HepG2 (cell line): ENCODE data around the gene DSN1. TPM values are rescaled to one million over a fixed set of nuclear protein-coding genes. Genes with fewer than 3 reads are reported as not detected.

ENCODE experiments used
- AGO2 ChIP-seq: fragments of 200-400 bp; formaldehyde crosslinking; optimal IDR thresholded peaks from 2 replicates; pipeline ENCODE3; 2017; ENCODE audit warnings: mild to moderate bottlenecking, low read depth, low read length, moderate library complexity
- CENPT ChIP-seq: sonication (generic); formaldehyde crosslinking; IDR thresholded peaks from 2 replicates; pipeline ENCODE4 v1.8.0; 2022; ENCODE audit warnings: low read depth, mild to moderate bottlenecking, moderate library complexity, missing genetic modification reagents
- FOSL1 ChIP-seq: sonication (generic); formaldehyde crosslinking; IDR thresholded peaks from 2 replicates; pipeline ENCODE4 v1.9.0; 2021; ENCODE audit warnings: missing genetic modification reagents, borderline replicate concordance
- GFI1 ChIP-seq: sonication (generic); formaldehyde crosslinking; IDR thresholded peaks from 2 replicates; pipeline ENCODE4 v1.5.0; 2020; ENCODE audit warnings: missing genetic modification reagents, mild to moderate bottlenecking, borderline replicate concordance
- HNF4A ChIP-seq: sonication (generic); formaldehyde crosslinking; IDR thresholded peaks from 2 replicates; pipeline ENCODE4 v1.4.0; 2020; ENCODE audit warnings: missing genetic modification reagents
- KMT2A ChIP-seq: sonication (generic); formaldehyde crosslinking; IDR thresholded peaks from 2 replicates; pipeline ENCODE4 v1.4.0; 2020; ENCODE audit warnings: missing genetic modification reagents
- NRL ChIP-seq: sonication (generic); formaldehyde crosslinking; IDR thresholded peaks from 2 replicates; pipeline ENCODE4 v1.5.0; 2020; ENCODE audit warnings: missing genetic modification reagents, mild to moderate bottlenecking, moderate library complexity, borderline replicate concordance
- SP1 ChIP-seq, 2 experiments: fragments of 450-650 bp in 1 of 2; sonication (generic) in 1 of 2; formaldehyde crosslinking in 1 of 2; IDR thresholded peaks; 2 replicates each; pipeline versions ENCODE4 v1.4.0 to v1.6.1; 2016 to 2020; ENCODE audit warnings: missing genetic modification reagents in 1 of 2
- ZBTB43 ChIP-seq: sonication (generic); formaldehyde crosslinking; conservative IDR thresholded peaks from 2 replicates; pipeline ENCODE4 v1.4.0; 2020; ENCODE audit warnings: missing genetic modification reagents
- ZFP82 ChIP-seq: sonication (generic); formaldehyde crosslinking; IDR thresholded peaks from 2 replicates; pipeline ENCODE4 v1.5.1; 2020; ENCODE audit warnings: mild to moderate bottlenecking, missing genetic modification reagents, borderline replicate concordance
- ZNF10 ChIP-seq: sonication (generic); formaldehyde crosslinking; IDR thresholded peaks from 2 replicates; pipeline ENCODE4 v1.4.0; 2020; ENCODE audit warnings: mild to moderate bottlenecking, low read depth, missing genetic modification reagents, borderline replicate concordance
- ZNF20 ChIP-seq: sonication (generic); formaldehyde crosslinking; IDR thresholded peaks from 2 replicates; pipeline ENCODE4 v1.4.0; 2020; ENCODE audit warnings: mild to moderate bottlenecking, moderate library complexity, missing genetic modification reagents
- ZNF3 ChIP-seq: IDR thresholded peaks from 2 replicates; pipeline ENCODE4 v1.7.0; 2017; ENCODE audit warnings: inconsistent platforms
- ZNF34 ChIP-seq: sonication (generic); formaldehyde crosslinking; IDR thresholded peaks from 2 replicates; pipeline ENCODE4 v1.4.0; 2020; ENCODE audit warnings: mild to moderate bottlenecking, missing genetic modification reagents, borderline replicate concordance
- ZNF781 ChIP-seq: sonication (generic); formaldehyde crosslinking; IDR thresholded peaks from 2 replicates; pipeline ENCODE4 v1.5.1; 2020; ENCODE audit warnings: borderline replicate concordance, mild to moderate bottlenecking, missing genetic modification reagents; ENCODE audit errors: not compliant biosample characterization
- ZNF816 ChIP-seq: sonication (generic); formaldehyde crosslinking; IDR thresholded peaks from 2 replicates; pipeline ENCODE4 v1.8.0; 2022; ENCODE audit warnings: missing genetic modification reagents, mild to moderate bottlenecking, borderline replicate concordance
- ZSCAN5A ChIP-seq: sonication (generic); formaldehyde crosslinking; IDR thresholded peaks from 2 replicates; pipeline ENCODE4 v1.8.0; 2022; ENCODE audit warnings: mild to moderate bottlenecking, missing genetic modification reagents, borderline replicate concordance
- polyA plus RNA-seq, 8 experiments: library from polyadenylated mRNA; depleted of rRNA in 3 of 8; stranded (reverse) in 7 of 8; unstranded in 1 of 8; fragments of >200 nt; fragmentation: Illumina TruSeq in 4 of 8; extraction: Trizol in 4 of 8; gene quantifications; 2 replicates each; pipeline versions ENCODE4 v1.2.1 to v1.2.3, GENCODE V29; 2011 to 2016; ENCODE audit warnings: low read depth in 4 of 8, missing spikeins in 1 of 8, mixed read lengths in 1 of 8; ENCODE audit not compliant: insufficient read depth in 1 of 8
- total RNA-seq, 5 experiments: library from RNA; depleted of rRNA; stranded (reverse); fragments of >200 nt; fragmentation: Illumina TruSeq; extraction: Trizol; gene quantifications; 2 replicates each; pipeline ENCODE4 v1.2.3, GENCODE V29; 2016; ENCODE audit warnings: low read depth in 1 of 5
- TF ChIP-seq, protein P1 (sequence below): sonication (generic); formaldehyde crosslinking; IDR thresholded peaks from 2 replicates; pipeline ENCODE4 v1.5.0; 2020; ENCODE audit warnings: missing genetic modification reagents
- TF ChIP-seq, protein P2 (sequence below): sonication (generic); formaldehyde crosslinking; conservative IDR thresholded peaks from 2 replicates; pipeline ENCODE4 v1.4.0; 2020; ENCODE audit warnings: missing genetic modification reagents
- TF ChIP-seq, protein P3 (sequence below): sonication (generic); formaldehyde crosslinking; IDR thresholded peaks from 2 replicates; pipeline ENCODE4 v1.8.1; 2023; ENCODE audit warnings: mild to moderate bottlenecking, missing genetic modification reagents

Gene DSN1
- total and polyA plus RNA-seq, 2 of the 13 experiments (the other 11 are each of a cell fraction or from before 2014, with no cell fraction given) = 18.7 to 53.7 TPM

DNA sequence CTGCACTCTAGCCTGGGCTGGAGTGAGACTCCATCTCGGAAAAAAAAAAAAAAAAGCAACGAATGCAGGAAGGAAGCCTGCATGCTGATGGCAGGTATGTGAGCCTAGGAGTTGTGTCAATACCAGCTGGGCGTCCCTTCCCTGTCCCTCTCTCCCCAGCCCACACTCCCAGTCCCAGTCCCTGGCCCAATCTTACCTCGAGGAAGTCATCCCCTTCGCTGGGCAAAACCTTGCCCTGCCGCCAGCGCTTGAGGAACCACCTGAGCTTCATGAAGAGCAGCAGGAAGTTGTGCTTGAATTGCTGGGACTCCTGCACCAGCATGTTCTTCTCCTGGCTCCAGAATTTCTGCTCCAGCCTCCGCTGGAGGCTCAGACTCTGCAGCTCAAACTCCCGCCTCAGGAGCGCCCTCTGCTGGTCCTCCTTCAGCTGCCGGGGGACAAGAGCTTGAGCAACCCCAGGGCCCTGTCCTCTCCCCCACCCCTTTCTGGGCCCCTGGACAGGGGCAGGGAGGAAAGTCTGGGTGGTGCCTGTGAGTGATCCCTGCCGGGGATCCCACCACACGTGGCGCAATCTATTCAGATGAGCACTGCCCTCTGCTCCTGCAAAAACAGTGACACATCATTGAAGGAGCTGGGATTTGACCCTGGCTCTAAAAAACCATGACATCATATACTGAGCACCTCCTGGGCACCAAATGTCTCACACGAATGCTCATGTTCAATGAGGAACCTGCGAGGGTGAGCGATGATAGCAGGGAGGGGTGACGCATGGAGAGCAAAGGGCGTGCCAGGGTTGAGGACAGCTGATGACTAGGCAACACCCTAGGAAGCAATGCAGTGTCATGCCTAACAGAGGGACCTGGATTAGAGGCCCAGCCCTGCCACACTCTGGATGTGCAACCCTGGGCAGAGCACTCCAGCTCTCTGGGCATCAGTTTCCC is 35.0 kb upstream of the DSN1 start (continued):
- TF ChIP-seq AGO2 (no peak), GFI1 (CRISPR knock-in tag) (no peak), SP1 (IDR thresholded peaks at IDR 0.05) (no peak), SP1 (CRISPR knock-in tag; IDR thresholded peaks at IDR 0.05) (no peak), ZNF816 (CRISPR knock-in tag) (no peak), NRL (CRISPR knock-in tag) (0 out of 2 replicates have a peak, but pooled peaks have one; percentile 32), ZNF20 (no peak), CENPT (CRISPR knock-in tag) (no peak), ZBTB43 (CRISPR knock-in tag) (no peak), HNF4A (CRISPR knock-in tag) (peak; percentile 38; the same call in 1 of the 2 replicates), ZFP82 (CRISPR knock-in tag) (no peak), KMT2A (CRISPR knock-in tag) (no peak), ZNF10 (no peak), ZNF781 (CRISPR knock-in tag) (peak; percentile 29), ZSCAN5A (CRISPR knock-in tag) (no peak), ZNF34 (CRISPR knock-in tag) (no peak), FOSL1 (CRISPR knock-in tag) (no peak), ZNF3 (CRISPR knock-in tag) (peak; percentile 61)
- TF ChIP-seq, protein P1, sequence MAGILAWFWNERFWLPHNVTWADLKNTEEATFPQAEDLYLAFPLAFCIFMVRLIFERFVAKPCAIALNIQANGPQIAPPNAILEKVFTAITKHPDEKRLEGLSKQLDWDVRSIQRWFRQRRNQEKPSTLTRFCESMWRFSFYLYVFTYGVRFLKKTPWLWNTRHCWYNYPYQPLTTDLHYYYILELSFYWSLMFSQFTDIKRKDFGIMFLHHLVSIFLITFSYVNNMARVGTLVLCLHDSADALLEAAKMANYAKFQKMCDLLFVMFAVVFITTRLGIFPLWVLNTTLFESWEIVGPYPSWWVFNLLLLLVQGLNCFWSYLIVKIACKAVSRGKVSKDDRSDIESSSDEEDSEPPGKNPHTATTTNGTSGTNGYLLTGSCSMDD (CRISPR knock-in tag) = no peak
- TF ChIP-seq, protein P2, sequence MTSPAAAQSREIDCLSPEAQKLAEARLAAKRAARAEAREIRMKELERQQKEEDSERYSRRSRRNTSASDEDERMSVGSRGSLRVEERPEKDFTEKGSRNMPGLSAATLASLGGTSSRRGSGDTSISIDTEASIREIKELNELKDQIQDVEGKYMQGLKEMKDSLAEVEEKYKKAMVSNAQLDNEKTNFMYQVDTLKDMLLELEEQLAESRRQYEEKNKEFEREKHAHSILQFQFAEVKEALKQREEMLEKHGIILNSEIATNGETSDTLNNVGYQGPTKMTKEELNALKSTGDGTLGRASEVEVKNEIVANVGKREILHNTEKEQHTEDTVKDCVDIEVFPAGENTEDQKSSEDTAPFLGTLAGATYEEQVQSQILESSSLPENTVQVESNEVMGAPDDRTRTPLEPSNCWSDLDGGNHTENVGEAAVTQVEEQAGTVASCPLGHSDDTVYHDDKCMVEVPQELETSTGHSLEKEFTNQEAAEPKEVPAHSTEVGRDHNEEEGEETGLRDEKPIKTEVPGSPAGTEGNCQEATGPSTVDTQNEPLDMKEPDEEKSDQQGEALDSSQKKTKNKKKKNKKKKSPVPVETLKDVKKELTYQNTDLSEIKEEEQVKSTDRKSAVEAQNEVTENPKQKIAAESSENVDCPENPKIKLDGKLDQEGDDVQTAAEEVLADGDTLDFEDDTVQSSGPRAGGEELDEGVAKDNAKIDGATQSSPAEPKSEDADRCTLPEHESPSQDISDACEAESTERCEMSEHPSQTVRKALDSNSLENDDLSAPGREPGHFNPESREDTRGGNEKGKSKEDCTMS (CRISPR knock-in tag) = no peak
- TF ChIP-seq, protein P3, sequence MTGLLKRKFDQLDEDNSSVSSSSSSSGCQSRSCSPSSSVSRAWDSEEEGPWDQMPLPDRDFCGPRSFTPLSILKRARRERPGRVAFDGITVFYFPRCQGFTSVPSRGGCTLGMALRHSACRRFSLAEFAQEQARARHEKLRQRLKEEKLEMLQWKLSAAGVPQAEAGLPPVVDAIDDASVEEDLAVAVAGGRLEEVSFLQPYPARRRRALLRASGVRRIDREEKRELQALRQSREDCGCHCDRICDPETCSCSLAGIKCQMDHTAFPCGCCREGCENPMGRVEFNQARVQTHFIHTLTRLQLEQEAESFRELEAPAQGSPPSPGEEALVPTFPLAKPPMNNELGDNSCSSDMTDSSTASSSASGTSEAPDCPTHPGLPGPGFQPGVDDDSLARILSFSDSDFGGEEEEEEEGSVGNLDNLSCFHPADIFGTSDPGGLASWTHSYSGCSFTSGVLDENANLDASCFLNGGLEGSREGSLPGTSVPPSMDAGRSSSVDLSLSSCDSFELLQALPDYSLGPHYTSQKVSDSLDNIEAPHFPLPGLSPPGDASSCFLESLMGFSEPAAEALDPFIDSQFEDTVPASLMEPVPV (CRISPR knock-in tag) = no peak
